KMS-11 (cell line): Measurements from ENCODE around the gene CDK11A.
A peak's percentile ranks its signal among the peaks of the same experiment; 100 is the strongest.
"Not testable (repeated sequence)": the region's sequence is repeated elsewhere in the genome, so short reads cannot be mapped to it uniquely, and the experiment has no call there.

Source experiments
- H2AFZ ChIP-seq: fragments of 200-600 bp; sonication (generic); 2 replicates; pipeline ENCODE4 v1.6.1; 2016; ENCODE audit warnings: antibody characterized with exemption, mixed run types, low read depth
- H3K27ac ChIP-seq: fragments of 200-600 bp; sonication (generic); 2 replicates; pipeline ENCODE4 v1.6.1; 2016; ENCODE audit warnings: mild to moderate bottlenecking, mixed run types
- H3K27me3 ChIP-seq: fragments of 200-600 bp; sonication (generic); 2 replicates; pipeline ENCODE4 v1.6.1; 2017; ENCODE audit warnings: mild to moderate bottlenecking, low read depth, mixed run types, moderate library complexity; ENCODE audit not compliant: insufficient read depth
- H3K36me3 ChIP-seq: fragments of 200-600 bp; sonication (generic); 2 replicates; pipeline ENCODE4 v1.6.1; 2017; ENCODE audit warnings: mild to moderate bottlenecking, mixed run types; ENCODE audit not compliant: insufficient read depth
- H3K4me1 ChIP-seq: fragments of 200-600 bp; sonication (generic); 2 replicates; pipeline ENCODE4 v1.6.1; 2016; ENCODE audit warnings: mild to moderate bottlenecking, low read depth, mixed run types; ENCODE audit not compliant: poor library complexity, severe bottlenecking
- H3K4me2 ChIP-seq: fragments of 200-600 bp; sonication (generic); 2 replicates; pipeline ENCODE4 v1.7.0; 2016; ENCODE audit warnings: mild to moderate bottlenecking, mixed run types
- H3K4me3 ChIP-seq: fragments of 200-600 bp; sonication (generic); IDR thresholded peaks from 2 replicates; pipeline ENCODE4 v1.6.1; 2017; ENCODE audit warnings: low read depth, low read length, mixed read lengths; ENCODE audit not compliant: insufficient read depth
- H3K79me2 ChIP-seq: fragments of 200-600 bp; sonication (generic); 2 replicates; pipeline ENCODE4 v1.6.1; 2016; ENCODE audit warnings: low read depth, mixed run types; ENCODE audit not compliant: insufficient read depth
- H3K9ac ChIP-seq: fragments of 200-600 bp; sonication (generic); 2 replicates; pipeline ENCODE4 v1.6.1; 2016; ENCODE audit warnings: mild to moderate bottlenecking, mixed run types
- H4K20me1 ChIP-seq: fragments of 200-600 bp; sonication (generic); 2 replicates; pipeline ENCODE4 v1.6.1; 2016; ENCODE audit warnings: mild to moderate bottlenecking, mixed run types; ENCODE audit not compliant: insufficient read depth
- TF ChIP-seq, protein P1 (sequence below): fragments of 200-600 bp; sonication (generic); conservative IDR thresholded peaks from 2 replicates; pipeline ENCODE4 v1.6.1; 2017; ENCODE audit warnings: low read depth, mild to moderate bottlenecking, antibody characterized with exemption, low read length, moderate library complexity, mixed read lengths

The CDK11A gene

DNA sequence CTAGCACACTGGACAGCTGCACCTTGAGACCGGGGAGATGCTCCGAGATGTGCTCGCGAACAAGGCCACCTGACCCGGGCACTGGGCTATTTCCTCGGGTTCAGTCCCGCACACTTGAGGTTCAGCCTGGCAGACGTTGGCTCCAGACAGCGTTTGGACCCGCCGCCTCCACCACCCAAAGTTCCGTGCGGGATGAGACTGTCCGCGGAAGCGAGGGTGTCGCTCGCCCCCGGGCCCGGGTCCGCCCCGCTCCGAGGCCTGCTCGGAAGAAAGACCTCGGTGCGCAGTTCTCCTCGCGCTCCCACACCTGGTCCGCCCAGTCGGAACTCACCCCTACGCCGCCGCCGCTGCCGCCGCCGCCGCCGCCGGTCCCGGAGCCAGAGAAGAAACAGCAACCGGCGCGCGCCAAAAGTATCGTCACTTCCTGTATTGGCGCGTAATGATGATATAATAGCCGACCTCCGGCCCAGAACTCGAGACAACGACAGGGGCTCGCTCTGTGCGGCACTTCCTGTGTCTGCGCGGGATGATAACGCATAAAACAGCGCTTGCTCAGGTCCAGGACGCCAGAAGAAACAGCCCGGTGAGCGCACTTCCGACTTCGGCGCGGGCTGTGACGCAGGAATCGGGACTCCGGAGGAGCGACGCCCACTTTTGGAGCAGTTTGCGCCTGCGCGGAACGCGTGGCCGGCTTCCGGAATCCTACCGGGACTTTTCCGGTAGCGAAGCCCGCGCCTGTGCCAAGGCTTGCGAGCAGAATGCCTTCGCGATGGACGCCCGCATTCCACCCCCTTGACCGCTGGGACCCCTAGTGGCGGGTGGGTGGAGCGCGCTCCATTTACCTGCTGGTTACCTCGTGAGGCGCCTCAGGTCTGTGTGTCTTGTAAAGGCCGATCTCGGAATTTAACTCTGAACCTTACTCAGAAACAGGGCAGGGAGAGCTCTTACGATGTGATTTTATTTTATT is 65.3 kb downstream of the CDK11A start, which contains the start of gene CDK11B:
TSS of gene CDK11B (minus strand) at position 422 of the 967 bp plus-strand sequence. CDS start 1,519 bp downstream, outside the sequence.
- H2AFZ ChIP-seq, result peak within 1 kb of the TSS; percentile 52
- H3K27ac ChIP-seq, result peak within 1 kb of the TSS; percentile 75
- TF ChIP-seq, protein P1, sequence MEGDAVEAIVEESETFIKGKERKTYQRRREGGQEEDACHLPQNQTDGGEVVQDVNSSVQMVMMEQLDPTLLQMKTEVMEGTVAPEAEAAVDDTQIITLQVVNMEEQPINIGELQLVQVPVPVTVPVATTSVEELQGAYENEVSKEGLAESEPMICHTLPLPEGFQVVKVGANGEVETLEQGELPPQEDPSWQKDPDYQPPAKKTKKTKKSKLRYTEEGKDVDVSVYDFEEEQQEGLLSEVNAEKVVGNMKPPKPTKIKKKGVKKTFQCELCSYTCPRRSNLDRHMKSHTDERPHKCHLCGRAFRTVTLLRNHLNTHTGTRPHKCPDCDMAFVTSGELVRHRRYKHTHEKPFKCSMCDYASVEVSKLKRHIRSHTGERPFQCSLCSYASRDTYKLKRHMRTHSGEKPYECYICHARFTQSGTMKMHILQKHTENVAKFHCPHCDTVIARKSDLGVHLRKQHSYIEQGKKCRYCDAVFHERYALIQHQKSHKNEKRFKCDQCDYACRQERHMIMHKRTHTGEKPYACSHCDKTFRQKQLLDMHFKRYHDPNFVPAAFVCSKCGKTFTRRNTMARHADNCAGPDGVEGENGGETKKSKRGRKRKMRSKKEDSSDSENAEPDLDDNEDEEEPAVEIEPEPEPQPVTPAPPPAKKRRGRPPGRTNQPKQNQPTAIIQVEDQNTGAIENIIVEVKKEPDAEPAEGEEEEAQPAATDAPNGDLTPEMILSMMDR, result peak; percentile 45; the same call in 1 of the 2 replicates
- H3K4me2 ChIP-seq, result peak within 1 kb of the TSS; percentile 39; the same call in 1 of the 2 replicates
- peak within 1 kb of the TSS; percentile 63; the same call in 1 of the 2 replicates for H3K9ac ChIP-seq
- H4K20me1 ChIP-seq, H3K4me3 ChIP-seq, H3K27me3 ChIP-seq, H3K4me1 ChIP-seq: not testable (repeated sequence)
- peaks cover 13% of the 10 kb centered on the region; the same call in 1 of the 2 replicates for H3K79me2 ChIP-seq
- H3K36me3 ChIP-seq, result peaks cover 19% of the 10 kb centered on the region; the same call in 1 of the 2 replicates
